ENCODE measurements around the gene DPYD.

The DPYD gene

GRCh38 chr1:97186381-97186780 lies 734.5 kb downstream of the DPYD start:
- DNase-seq, result no peak

- DNase-seq, result no peak
Measured at GRCh38 chr1:97174039-97174704, 746.7 kb downstream of the DPYD start.

- no peak for DNase-seq
Measured at GRCh38 chr1:97170300-97170699, 750.5 kb downstream of the DPYD start.

GRCh38 chr1:97168056-97168455 lies 752.8 kb downstream of the DPYD start:
- no peak for DNase-seq

- DNase-seq, result no peak
Measured at GRCh38 chr1:97167246-97167645, 753.6 kb downstream of the DPYD start.

- no peak for DNase-seq
Measured at GRCh38 chr1:97166626-97167025, 754.2 kb downstream of the DPYD start.

- no peak for DNase-seq
Measured at GRCh38 chr1:97164276-97164639, 756.6 kb downstream of the DPYD start.

- no peak for DNase-seq
Measured at GRCh38 chr1:97163591-97164275, 757.1 kb downstream of the DPYD start.

GRCh38 chr1:97160818-97161217 lies 760.0 kb downstream of the DPYD start:
- no peak for DNase-seq

- no peak for DNase-seq
Measured at GRCh38 chr1:97159342-97159741, 761.5 kb downstream of the DPYD start.

- no peak for DNase-seq
Measured at GRCh38 chr1:97158691-97159096, 762.1 kb downstream of the DPYD start.

GRCh38 chr1:97157991-97158390 lies 762.8 kb downstream of the DPYD start:
- no peak for DNase-seq

- no peak for DNase-seq
Measured at GRCh38 chr1:97151651-97152050, 769.2 kb downstream of the DPYD start.

GRCh38 chr1:97145321-97145956 lies 775.4 kb downstream of the DPYD start:
- DNase-seq, result no peak

- DNase-seq, result no peak
Measured at GRCh38 chr1:97144527-97144926, 776.3 kb downstream of the DPYD start.

- DNase-seq, result no peak
Measured at GRCh38 chr1:97143236-97143882, 777.5 kb downstream of the DPYD start.

- no peak for DNase-seq
Measured at GRCh38 chr1:97140611-97141010, 780.2 kb downstream of the DPYD start.

- no peak for DNase-seq
Measured at GRCh38 chr1:97139512-97139911, 781.3 kb downstream of the DPYD start.

- no peak for DNase-seq
Measured at GRCh38 chr1:97138515-97139032, 782.3 kb downstream of the DPYD start.

GRCh38 chr1:97137862-97138514 lies 782.8 kb downstream of the DPYD start:
- peak in 1 of 2 donors; percentile 56 for DNase-seq

GRCh38 chr1:97136996-97137395 lies 783.8 kb downstream of the DPYD start:
- DNase-seq, result no peak

- no peak for DNase-seq
Measured at GRCh38 chr1:97135972-97136371, 784.9 kb downstream of the DPYD start.

- DNase-seq, result no peak
Measured at GRCh38 chr1:97128426-97128825, 792.4 kb downstream of the DPYD start.

Data from bone marrow (tissue), 2 donors.